Uterus (tissue), 2 donors: ENCODE results near the gene VASH2.

Experiments used
- CTCF ChIP-seq, 4 experiments: fragments of 200-600 bp in 2 of 4; fragments of 450-650 bp in 2 of 4; sonication (generic) in 2 of 4; IDR thresholded peaks; one replicate each; pipeline ENCODE4 v1.5.1; 2016 to 2019; ENCODE audit warnings: antibody characterized with exemption in 4 of 4, mild to moderate bottlenecking in 2 of 4, moderate library complexity in 1 of 4
- POLR2A ChIP-seq, 2 donors: fragments of 450-650 bp; IDR thresholded peaks; one replicate each; pipeline ENCODE4 v1.6.1; 2016; ENCODE audit warnings: antibody characterized with exemption in 2 of 2, mild to moderate bottlenecking in 1 of 2, moderate library complexity in 1 of 2

GRCh38 chr1:213019450-213019849, 69.1 kb downstream of the VASH2 start:
- no peak for TF ChIP-seq CTCF (IDR thresholded peaks at IDR 0.05)
- TF ChIP-seq POLR2A (IDR thresholded peaks at IDR 0.05), result no peak
